Activated naive CD4-positive, alpha-beta T cell treated with anti-CD3 and anti-CD28 coated beads, Interleukin-2, amount 10 ng/mL, durations not matched to agents 7 days and 5 days (primary cell): ENCODE data around the gene C19orf33.

Experiments used
- CTCF ChIA-PET: fragments of 350-600 bp; sonication (Branson Sonifier 250); formaldehyde crosslinking; loops from one replicate; lab custom pipeline; 2021; ENCODE audit warnings: antibody characterized with exemption; lab: Charles Lee
- DNase-seq: peaks from one replicate; pipeline ENCODE4 v3.0.0-alpha.2; 2020
- H3K27ac Mint-ChIP-seq: one replicate; pipeline ENCODE4 v1.8.0; 2021; ENCODE audit warnings: mild to moderate bottlenecking, moderate library complexity, mixed read lengths
- H3K27me3 Mint-ChIP-seq: one replicate; pipeline ENCODE4 v1.8.0; 2021; ENCODE audit warnings: mild to moderate bottlenecking, mixed read lengths
- H3K36me3 Mint-ChIP-seq: one replicate; pipeline ENCODE4 v1.8.0; 2021; ENCODE audit warnings: mixed read lengths
- H3K4me1 Mint-ChIP-seq: one replicate; pipeline ENCODE4 v1.8.0; 2021; ENCODE audit warnings: mixed read lengths
- H3K4me3 Mint-ChIP-seq: one replicate; pipeline ENCODE4 v1.8.0; 2021; ENCODE audit warnings: mild to moderate bottlenecking, moderate library complexity, mixed read lengths
- H3K9me3 Mint-ChIP-seq: one replicate; pipeline ENCODE4 v1.8.0; 2021; ENCODE audit warnings: mixed read lengths

The C19orf33 gene

GRCh38 chr19:38308926-38309614 is 5.0 kb downstream of the C19orf33 start:
- peaks cover 18% of the 10 kb centered on the region for H3K4me1 Mint-ChIP-seq
- no peaks in the 10 kb centered on the region for H3K27me3 Mint-ChIP-seq
- no peak for DNase-seq

GRCh38 chr19:38309615-38310278 is 5.7 kb downstream of the C19orf33 start:
- Mint-ChIP-seq H3K27me3 (no peaks in the 10 kb centered on the region), H3K9me3 (no peaks in the 10 kb centered on the region), H3K36me3 (peaks cover 19% of the 10 kb centered on the region), H3K4me3 (no peak overlapping the region), H3K27ac (no peak overlapping the region), H3K4me1 (peaks cover 21% of the 10 kb centered on the region)
- CTCF ChIA-PET, result interaction anchor here (1.6 kb wide), 1 partner anchor 93 kb away, joined by 3 read pairs; the partner anchor contains the start of gene FAM98C
- no peak for DNase-seq

More at GRCh38 chr19:38308926-38309614, 5.0 kb downstream of the C19orf33 start:
- Mint-ChIP-seq H3K4me3 (no peak overlapping the region), H3K27ac (no peak overlapping the region), H3K36me3 (peaks cover 18% of the 10 kb centered on the region), H3K9me3 (no peaks in the 10 kb centered on the region)
- CTCF ChIA-PET, result no interaction called here

- peaks cover 19% of the 10 kb centered on the region for H3K36me3 Mint-ChIP-seq
- H3K9me3 Mint-ChIP-seq, result no peaks in the 10 kb centered on the region
- CTCF ChIA-PET, result interaction anchor here (1.6 kb wide), 1 partner anchor 93 kb away, joined by 3 read pairs; the partner anchor contains the start of gene FAM98C
- no peaks in the 10 kb centered on the region for H3K27me3 Mint-ChIP-seq
- peaks cover 24% of the 10 kb centered on the region for H3K4me1 Mint-ChIP-seq
- no peak for DNase-seq
- no peak overlapping the region for H3K4me3 Mint-ChIP-seq
- no peak overlapping the region for H3K27ac Mint-ChIP-seq
Measured at GRCh38 chr19:38310279-38310670, 6.2 kb downstream of the C19orf33 start.

GRCh38 chr19:38310986-38311385 is 6.9 kb downstream of the C19orf33 start:
- no peak overlapping the region for H3K4me3 Mint-ChIP-seq

GRCh38 chr19:38315657-38316476 is 11.8 kb downstream of the C19orf33 start, which contains the start of gene YIF1B:
TSS of gene YIF1B (minus strand) at chr19:38315947. CDS start at chr19:38315917, 30 bp downstream.
- peaks cover 3% of the 10 kb centered on the region for H3K27me3 Mint-ChIP-seq
- peaks cover 61% of the 10 kb centered on the region for H3K4me1 Mint-ChIP-seq
- CTCF ChIA-PET, result no interaction called here
- H3K36me3 Mint-ChIP-seq, result peaks cover 10% of the 10 kb centered on the region
- peak within 1 kb of the TSS; percentile 90 for H3K27ac Mint-ChIP-seq
- peak within 1 kb of the TSS; percentile 76 for H3K4me3 Mint-ChIP-seq
- peak; percentile 97 for DNase-seq
- no peaks in the 10 kb centered on the region for H3K9me3 Mint-ChIP-seq

More at GRCh38 chr19:38310986-38311385, 6.9 kb downstream of the C19orf33 start:
- Mint-ChIP-seq H3K9me3 (no peaks in the 10 kb centered on the region), H3K36me3 (peaks cover 19% of the 10 kb centered on the region), H3K4me1 (peaks cover 26% of the 10 kb centered on the region), H3K27me3 (no peaks in the 10 kb centered on the region), H3K27ac (no peak overlapping the region)
- DNase-seq, result no peak
- CTCF ChIA-PET, result interaction anchor here (1.6 kb wide), 1 partner anchor 92 kb away, joined by 3 read pairs; the partner anchor contains the start of gene FAM98C

- CTCF ChIA-PET, result no interaction called here
- DNase-seq, result no peak
Measured at GRCh38 chr19:38316477-38317067, 12.5 kb downstream of the C19orf33 start.

GRCh38 chr19:38317104-38317612 is 13.1 kb downstream of the C19orf33 start:
- H3K4me3 Mint-ChIP-seq, result peak overlapping the region; percentile 76
- H3K27me3 Mint-ChIP-seq, result peaks cover 3% of the 10 kb centered on the region
- peaks cover 74% of the 10 kb centered on the region for H3K4me1 Mint-ChIP-seq
- H3K9me3 Mint-ChIP-seq, result no peaks in the 10 kb centered on the region
- DNase-seq, result peak; percentile 62
- CTCF ChIA-PET, result interaction anchor here (1.9 kb wide), 1 partner anchor 18 kb away, joined by 8 read pairs; the partner anchor contains the start of gene CATSPERG
- peaks cover 11% of the 10 kb centered on the region for H3K36me3 Mint-ChIP-seq
- H3K27ac Mint-ChIP-seq, result peak overlapping the region; percentile 90

More at GRCh38 chr19:38316477-38317067, 12.5 kb downstream of the C19orf33 start:
- H3K4me3 Mint-ChIP-seq, result peak overlapping the region; percentile 76
- H3K9me3 Mint-ChIP-seq, result no peaks in the 10 kb centered on the region
- H3K27me3 Mint-ChIP-seq, result peaks cover 3% of the 10 kb centered on the region
- H3K27ac Mint-ChIP-seq, result peak overlapping the region; percentile 90
- H3K36me3 Mint-ChIP-seq, result peaks cover 8% of the 10 kb centered on the region
- peaks cover 68% of the 10 kb centered on the region for H3K4me1 Mint-ChIP-seq

GRCh38 chr19:38318660-38319059 is 14.6 kb downstream of the C19orf33 start:
- peaks cover 9% of the 10 kb centered on the region for H3K36me3 Mint-ChIP-seq
- H3K4me3 Mint-ChIP-seq, result peak overlapping the region; percentile 84
- no peaks in the 10 kb centered on the region for H3K9me3 Mint-ChIP-seq
- CTCF ChIA-PET, result interaction anchor here (0.9 to 1.9 kb wide), 3 partner anchors 12 to 74 kb away, joined by 3 to 8 read pairs (median 4); partner anchors contain the start of gene CATSPERG
- H3K27me3 Mint-ChIP-seq, result peaks cover 3% of the 10 kb centered on the region
- peak overlapping the region; percentile 74 for H3K27ac Mint-ChIP-seq
- H3K4me1 Mint-ChIP-seq, result peaks cover 69% of the 10 kb centered on the region
- DNase-seq, result no peak

- peak within 1 kb of the TSS; percentile 84 for H3K4me3 Mint-ChIP-seq
- no peaks in the 10 kb centered on the region for H3K9me3 Mint-ChIP-seq
- H3K27me3 Mint-ChIP-seq, result peaks cover 3% of the 10 kb centered on the region
- H3K36me3 Mint-ChIP-seq, result peaks cover 9% of the 10 kb centered on the region
- H3K27ac Mint-ChIP-seq, result peak within 1 kb of the TSS; percentile 74
- H3K4me1 Mint-ChIP-seq, result peaks cover 65% of the 10 kb centered on the region
- DNase-seq, result peak; percentile 72
- CTCF ChIA-PET, result interaction anchor here (1.0 to 1.9 kb wide), 3 partner anchors 11 to 41 kb away, joined by 3 to 8 read pairs (median 4); partner anchors contain the start of gene CATSPERG
Measured at GRCh38 chr19:38319421-38320258, 15.6 kb downstream of the C19orf33 start, which contains the start of gene KCNK6. TSS of gene KCNK6 (plus strand) at chr19:38319845. CDS start at chr19:38319951, 106 bp downstream.

- Mint-ChIP-seq H3K9me3 (no peaks in the 10 kb centered on the region), H3K27me3 (peaks cover 3% of the 10 kb centered on the region), H3K4me1 (peaks cover 59% of the 10 kb centered on the region), H3K4me3 (peak overlapping the region; percentile 84), H3K27ac (no peak overlapping the region), H3K36me3 (peaks cover 15% of the 10 kb centered on the region)
- CTCF ChIA-PET, result interaction anchor here (0.8 to 0.9 kb wide), 2 partner anchors 56 to 77 kb away, joined by 3 read pairs; no protein-coding TSS in a partner anchor
- no peak for DNase-seq
Measured at GRCh38 chr19:38320969-38321339, 16.9 kb downstream of the C19orf33 start.

GRCh38 chr19:38321646-38322196 is 17.7 kb downstream of the C19orf33 start:
- CTCF ChIA-PET, result interaction anchor here (0.9 to 1.2 kb wide), 2 partner anchors 78 kb away, joined by 3 to 4 read pairs; no protein-coding TSS in a partner anchor
- H3K4me1 Mint-ChIP-seq, result peaks cover 52% of the 10 kb centered on the region
- peaks cover 3% of the 10 kb centered on the region for H3K27me3 Mint-ChIP-seq
- H3K27ac Mint-ChIP-seq, result no peak overlapping the region
- H3K4me3 Mint-ChIP-seq, result peak overlapping the region; percentile 84
- H3K9me3 Mint-ChIP-seq, result no peaks in the 10 kb centered on the region
- DNase-seq, result no peak
- peaks cover 15% of the 10 kb centered on the region for H3K36me3 Mint-ChIP-seq

- CTCF ChIA-PET, result no interaction called here
- no peaks in the 10 kb centered on the region for H3K9me3 Mint-ChIP-seq
- H3K27me3 Mint-ChIP-seq, result peaks cover 3% of the 10 kb centered on the region
- H3K4me3 Mint-ChIP-seq, result no peak overlapping the region
- H3K4me1 Mint-ChIP-seq, result peaks cover 38% of the 10 kb centered on the region
- no peak for DNase-seq
- no peak overlapping the region for H3K27ac Mint-ChIP-seq
- H3K36me3 Mint-ChIP-seq, result peaks cover 22% of the 10 kb centered on the region
Measured at GRCh38 chr19:38323291-38323690, 19.2 kb downstream of the C19orf33 start.
